Activated effector memory CD4-positive, alpha-beta T cell treated with Interleukin-2 at 50 U/mL for 16 hours (primary cell): ENCODE measurements around the gene COMT.
"Not testable (repeated sequence)": the region's sequence is repeated elsewhere in the genome, so short reads cannot be mapped to it uniquely, and the experiment has no call there.

Experiments used
- DNase-seq: peaks from one replicate; pipeline ENCODE4 v3.0.0-alpha.2; 2020

The COMT gene

DNA sequence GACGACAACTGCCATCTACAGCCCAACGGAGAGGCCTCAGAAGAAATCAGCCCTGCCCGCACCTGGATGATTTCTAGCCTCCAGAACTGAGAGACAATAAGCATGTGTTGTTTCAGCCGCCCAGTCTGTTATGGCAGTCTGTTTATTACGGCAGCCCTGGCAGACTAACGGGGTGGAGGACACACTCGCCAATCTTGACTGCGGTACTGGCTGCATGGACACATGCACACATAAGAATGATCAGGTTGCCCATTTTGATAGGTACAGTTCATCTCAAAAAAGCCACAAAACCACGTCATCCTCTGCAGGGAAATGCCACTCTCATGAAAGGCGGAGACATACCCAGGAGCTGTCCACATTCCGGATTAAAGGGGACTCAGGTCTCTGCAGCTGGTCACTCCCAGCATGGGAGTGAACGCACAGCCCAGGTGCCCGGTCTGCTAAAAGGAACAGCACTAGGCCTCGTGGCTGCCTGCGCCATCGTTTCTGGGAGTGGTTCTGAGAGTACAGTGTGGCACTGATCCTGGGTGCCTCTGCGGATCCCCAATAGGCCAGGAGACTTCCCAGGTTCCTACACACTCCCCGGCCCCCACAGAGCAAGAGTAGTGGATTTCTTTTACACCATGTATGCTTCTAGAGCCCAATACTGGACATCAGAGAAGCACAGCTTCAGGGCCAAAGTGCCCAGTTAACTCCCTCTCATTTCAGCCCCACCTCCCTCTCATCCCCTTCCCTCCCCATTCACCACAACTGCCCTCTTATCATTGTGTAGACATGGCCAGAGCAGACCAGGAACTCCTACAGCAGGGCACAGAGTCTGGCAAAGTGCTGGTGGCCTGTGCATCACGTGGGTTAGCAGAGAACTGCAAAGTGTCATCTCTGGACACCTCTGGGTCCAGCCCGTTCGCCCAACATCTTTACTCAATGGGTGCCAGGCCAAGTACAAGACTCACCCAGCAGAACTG lies 11.7 kb upstream of the COMT start:
- no peak for DNase-seq

DNA sequence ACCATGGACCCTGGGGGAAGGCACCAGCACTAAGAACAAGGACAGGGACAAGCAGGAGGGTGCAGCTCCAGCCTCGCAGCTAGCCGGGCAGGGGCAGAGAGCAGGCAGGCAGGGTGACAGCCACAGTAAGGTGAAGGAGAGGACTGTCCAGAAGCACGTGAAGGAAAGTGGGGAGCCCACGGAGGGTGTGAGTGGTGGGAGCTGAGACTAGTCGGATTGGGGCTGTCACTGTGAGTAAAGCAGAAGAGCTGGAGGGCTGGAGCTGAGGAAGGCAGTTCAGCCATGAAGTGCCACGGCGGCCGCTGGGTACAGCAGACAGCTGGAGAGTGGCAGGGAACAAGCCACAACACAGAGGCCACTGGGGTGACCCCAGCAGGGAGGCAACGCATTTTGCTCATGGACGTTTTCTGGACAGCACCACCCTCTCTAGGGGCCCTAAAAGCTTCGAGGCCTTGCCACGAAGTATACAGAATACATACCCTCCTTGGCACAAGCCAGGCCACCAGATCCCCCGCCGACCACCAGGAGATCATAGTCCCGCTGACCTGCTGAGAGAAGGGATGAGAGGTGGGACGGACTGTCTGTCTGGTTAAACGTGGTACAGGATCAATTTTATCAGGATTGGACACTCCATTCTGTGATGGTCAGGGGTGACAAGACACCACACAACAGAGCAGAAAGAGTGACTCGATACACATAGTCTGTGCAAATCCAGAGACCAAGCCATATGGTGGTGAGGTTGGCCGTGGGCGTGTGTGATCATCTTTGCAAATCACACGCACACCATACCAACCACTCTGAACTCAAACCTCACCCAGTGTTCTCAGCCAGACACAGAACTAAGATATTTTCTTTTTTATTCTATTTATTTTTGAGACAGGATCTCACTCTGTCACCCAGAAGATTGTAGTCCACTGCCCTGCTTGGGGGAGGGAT lies 10.8 kb upstream of the COMT start:
- no peak for DNase-seq

DNA sequence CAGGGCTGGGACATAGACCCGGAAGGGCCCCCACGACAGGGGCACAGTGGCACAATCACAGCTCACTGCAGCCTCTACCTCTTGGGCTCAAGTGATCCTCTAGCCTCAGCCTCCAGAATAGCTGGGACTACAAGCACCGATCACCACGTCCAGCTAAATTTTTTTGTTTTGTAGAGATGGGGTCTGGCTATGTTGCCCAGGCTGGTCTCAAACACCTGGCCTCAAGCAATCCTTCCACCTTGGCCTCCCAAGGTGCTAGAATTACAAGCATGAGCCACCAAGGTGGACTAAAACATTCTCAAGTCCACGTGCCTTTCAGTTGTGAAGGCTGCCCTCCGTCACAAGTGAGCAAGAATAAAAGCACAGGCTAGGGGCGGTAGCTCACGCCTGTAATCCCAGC lies 10.1 kb upstream of the COMT start:
- DNase-seq, result no peak

DNA sequence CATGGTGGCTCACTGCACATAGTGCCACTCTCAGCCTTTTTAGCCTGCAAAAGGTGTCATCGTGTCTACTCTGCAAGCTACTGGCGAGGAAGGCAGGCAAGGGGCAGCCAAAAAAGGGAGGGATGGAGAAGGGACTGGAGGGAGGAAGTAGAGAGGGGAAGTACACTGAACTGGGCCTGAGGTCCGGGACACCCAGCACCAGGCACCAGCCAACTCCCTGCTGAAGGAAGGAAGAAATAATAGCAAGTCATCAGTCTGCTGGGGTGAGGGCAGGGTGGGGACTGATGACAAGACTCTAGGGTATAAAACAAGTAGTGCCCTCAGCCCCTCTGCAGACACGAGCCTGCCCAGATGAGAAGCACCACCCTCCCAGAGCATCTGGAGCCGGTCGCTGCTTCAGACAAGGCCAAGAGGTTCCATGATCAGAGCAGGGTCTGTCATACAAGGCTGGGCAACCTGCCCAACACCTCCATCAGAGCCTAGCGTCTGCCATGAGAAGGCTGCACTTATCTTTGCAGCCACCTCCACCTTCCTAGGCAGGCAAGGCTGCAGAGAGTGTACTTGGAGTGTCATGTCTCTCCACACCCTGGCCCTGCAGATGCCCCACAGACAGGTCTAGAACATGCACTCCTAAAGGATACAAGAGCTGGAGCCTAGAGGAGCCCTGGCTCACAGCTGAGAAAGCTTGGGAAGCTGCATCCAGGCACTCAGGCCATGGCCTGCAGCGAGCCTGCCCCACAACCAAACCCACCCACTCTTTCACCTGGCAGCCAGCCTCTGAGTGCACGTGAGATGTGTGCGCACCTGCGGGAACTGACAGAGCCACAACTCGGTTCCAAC lies 9.0 kb upstream of the COMT start:
- no peak for DNase-seq

DNA sequence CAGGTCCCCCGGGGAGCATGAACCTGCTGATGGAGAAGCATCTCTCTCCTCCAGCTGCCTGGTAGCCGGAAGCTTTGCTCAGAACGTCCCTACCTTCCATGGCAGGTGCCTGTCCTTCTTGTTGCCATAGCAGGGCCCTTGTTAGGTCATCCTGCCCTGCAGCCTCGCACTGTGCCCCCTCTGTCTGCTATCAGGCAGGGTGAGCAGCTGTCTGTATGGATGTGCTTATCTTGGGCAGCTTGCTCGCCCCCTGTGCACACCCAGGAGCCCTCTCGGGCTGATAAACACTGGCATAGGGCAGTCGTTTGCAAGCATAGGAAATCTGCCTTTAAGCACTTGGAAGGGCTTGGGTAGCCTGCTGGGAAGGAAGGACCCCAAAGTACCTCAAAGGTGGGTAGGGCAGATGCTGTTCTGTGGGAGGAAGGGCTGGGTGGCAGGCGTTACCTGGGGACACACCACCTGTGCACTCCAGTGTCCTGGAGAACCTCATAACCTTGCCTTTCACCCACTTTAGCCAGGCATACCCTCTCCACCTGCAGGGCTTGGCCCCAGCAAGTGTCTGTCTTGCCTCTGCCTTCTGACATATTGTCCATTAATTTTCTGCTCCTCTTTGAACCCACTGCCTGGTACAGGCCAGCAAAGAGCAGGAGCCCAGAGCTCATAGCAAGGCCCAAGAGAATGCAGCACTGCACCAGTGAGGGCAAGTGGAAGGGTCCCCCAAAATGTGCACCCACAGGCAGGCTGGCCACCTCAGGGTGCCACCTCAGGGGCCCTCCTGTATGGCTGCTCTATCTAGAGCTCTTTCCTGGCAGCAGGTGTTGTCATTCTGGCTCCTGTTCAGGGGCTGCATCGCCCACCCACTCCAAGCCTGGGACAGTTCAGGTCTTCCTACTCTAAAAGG lies 8.0 kb upstream of the COMT start:
- DNase-seq, result no peak

DNA sequence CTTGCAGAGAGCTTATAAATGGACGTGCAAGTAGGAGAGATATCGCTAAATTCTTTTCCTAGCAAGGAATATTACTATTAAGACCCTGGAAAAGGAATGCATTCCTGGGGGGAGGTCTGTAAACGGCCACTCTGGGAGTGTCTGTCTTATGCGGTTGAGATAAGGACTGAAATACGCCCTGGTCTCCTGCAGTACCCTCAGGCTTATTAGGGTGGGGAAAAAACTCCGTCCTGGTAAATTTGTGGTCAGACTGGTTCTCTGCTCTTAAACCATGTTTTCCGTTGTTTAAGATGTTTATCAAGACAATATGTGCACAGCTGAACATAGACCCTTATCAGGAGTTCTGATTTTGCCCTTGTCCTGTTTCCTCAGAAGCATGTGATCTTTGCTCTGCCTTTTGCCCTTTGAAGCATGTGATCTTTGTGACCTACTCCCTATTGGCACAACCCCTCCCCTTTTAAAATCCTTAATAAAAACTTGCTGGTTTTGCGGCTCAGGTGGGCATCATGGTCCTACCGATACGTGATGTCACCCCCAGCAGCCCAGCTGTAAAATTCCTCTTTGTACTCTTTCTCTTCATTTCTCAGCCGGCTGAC lies 6.4 kb upstream of the COMT start:
- DNase-seq, result not testable (repeated sequence)

DNA sequence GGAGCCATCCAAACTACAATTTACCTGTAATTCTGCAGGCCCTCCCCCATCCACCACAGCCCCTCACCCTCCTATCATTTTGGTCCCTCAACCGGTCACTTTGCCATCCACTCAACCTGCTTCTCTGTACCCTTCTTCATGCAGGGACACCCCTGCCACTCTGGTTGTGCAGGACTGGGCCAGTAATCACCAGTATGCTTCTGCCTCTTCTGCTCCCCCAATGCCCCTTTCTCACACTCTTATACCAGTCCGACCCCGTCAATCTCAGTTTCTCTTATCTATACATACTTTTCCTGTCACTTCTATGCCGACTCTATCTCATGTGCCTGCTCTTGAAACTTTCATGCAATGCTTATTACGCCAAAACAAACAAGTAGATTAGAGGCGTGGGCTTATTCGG lies 5.1 kb upstream of the COMT start:
- DNase-seq, result no peak

DNA sequence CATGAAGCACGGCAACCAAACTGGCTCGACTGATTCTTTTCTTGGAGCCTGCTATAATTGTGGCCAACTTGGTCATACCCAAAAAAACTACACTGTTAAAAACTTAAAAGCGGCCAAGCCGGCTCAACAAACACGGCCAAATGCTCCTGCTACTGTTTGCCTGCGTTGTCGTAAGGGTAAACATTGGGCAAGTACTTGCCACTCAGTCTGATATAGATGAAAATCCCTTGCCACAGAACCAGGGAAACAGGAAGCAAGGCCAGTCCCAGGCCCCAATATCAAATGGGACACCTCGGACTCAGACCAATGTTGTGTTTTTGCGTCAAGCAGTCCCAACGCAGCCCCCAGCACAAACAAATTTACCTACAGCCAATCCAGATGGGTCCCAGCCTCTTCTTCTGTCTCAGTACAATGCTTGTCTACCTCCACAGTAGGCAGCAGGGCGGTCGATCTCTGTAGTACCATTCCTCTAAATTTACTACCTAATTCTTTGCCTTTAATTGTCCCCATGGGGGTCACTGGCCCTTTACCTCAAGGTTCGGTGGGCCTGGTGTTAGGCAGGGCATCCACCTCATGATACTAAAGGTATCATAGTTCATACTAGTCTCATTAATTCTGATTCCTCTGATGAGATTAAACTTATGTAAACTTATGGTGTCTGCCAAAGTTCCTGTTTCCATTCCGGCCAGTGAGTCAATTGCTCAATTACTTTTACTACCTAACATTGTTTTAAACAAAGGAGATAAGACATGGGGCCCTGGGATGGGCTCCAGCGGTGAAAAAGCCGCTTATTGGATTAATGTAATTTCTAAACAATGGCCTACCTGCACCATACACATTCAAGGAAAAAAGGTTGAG lies 3.7 kb upstream of the COMT start:
- DNase-seq, result no peak

DNA sequence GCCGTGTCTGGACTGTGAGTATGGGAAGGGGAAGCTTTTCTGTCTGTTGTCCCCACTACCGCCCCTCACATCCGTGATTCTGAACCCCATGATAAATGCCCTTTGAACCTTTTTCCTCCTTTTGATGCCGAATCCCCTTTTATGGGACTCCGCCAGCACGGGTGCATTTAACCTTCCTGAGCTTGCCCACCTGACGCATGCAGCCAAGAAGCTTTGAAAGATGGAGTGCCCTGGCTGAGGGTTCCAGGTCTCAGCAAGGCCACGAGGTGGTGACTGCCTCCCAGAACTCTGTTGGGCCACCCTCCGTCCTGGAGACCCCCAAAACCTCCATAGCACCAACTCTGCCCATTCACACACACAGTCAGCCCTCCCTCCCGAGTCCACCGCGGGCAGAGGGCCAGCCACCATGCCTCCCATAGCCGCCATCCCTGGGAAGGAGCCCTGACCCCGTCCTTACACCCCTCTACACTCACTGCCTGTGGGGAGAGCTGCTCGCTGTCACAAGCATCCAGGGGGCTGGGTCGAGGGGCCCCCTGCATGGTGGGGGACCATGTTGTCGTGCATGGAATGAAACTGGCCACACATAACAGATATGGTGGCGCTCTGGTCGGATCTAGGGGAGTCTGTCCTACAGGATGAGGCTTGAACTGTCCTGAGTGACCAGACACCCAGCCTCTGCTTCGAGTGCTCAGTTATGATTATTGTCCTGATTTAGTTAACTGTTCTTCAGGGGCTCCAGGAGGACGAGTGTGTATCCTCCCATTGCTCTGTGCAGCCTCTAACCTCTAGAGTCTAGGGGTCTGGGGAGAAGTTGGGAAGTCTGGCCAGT lies 822 bp upstream of the COMT start:
- DNase-seq, result no peak

DNA sequence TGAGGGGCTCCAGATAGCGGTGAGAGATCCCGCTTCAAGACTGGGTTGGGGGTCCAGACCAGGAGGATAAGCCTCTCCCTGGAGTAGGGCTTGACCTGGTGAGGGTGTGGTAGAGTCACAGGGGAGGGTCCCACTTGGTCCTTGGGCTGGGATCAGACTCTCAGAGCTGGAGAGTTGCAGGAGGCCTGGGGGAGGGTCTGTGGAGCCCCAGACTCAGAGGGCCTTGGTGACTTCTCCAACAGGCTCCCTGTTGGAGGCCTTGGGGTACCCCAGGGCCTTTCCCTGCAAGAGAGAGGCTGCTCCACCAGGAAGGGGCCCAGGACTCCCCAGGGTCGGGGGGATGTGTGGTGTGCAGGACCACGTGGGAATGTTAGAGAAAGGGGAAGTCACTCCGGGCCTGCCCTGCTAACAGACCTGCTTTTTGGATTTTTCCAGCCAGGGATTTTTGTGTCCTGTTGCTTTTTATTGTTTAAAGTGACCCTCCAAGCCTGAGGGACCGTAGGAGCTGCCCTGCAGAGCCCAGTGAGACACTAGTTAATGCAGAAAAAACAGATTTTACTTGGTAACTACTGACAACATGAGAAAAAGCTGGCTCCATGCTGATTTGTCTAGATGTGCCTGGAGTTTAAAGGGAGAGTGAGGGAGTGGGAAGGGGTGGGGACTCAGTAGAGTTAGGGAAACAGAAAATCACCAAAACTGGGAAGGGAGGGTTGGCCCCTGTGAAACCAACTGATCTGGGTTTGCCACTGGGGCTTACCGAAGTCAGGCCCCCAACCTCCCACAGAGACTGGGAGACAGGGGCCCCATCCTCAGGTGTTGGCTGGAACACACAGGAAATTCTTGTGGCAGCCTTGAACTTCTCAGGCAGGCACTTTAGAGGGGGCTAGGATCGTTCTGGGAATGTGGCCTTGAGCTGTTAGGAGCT lies 847 bp downstream of the COMT start:
- no peak for DNase-seq

DNA sequence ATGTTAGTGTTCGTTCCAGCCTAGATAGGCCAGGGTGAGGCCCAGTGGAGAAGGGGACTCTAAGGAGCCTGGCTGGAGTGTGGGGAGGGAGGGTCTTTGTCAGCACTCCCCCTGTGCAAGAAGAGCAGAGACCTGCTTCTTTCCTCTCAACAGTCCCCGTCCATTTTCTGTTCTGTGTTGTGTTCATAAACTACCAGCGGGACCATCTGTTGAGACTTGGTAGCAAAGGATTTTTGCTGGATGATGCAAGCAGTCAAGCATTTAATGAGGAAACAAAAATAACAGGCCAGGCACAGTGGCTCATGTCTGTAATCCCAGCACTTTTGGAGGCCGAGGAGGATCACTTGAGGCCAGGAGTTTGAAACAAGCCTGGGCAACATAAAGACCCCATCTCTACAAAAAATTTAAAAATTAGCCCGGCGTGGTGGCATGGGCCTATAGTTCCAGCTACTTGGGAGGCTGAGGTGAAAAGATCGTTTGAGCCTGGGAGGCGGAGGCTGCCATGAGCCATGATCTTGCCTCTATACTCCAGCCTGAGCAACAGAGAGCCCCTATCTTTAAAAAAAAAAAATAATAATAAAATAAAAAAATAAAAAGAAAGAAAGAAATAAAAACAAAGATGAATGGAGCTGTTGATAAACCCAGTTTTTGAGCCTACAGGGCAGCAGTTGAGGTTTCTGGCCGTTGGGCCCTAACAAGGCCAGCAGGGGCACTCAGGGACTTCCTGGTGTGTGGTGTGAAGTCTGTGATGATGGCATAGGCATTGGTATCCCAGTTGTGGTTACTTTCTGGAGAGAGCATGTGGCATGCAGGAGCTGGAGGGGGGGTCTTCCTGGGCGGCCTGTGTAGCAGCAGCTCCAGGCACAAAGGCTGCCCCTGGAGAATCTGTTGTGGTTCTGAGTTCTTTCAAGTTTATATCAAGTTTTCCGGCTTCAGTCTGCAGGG lies 1.8 kb downstream of the COMT start:
- no peak for DNase-seq

DNA sequence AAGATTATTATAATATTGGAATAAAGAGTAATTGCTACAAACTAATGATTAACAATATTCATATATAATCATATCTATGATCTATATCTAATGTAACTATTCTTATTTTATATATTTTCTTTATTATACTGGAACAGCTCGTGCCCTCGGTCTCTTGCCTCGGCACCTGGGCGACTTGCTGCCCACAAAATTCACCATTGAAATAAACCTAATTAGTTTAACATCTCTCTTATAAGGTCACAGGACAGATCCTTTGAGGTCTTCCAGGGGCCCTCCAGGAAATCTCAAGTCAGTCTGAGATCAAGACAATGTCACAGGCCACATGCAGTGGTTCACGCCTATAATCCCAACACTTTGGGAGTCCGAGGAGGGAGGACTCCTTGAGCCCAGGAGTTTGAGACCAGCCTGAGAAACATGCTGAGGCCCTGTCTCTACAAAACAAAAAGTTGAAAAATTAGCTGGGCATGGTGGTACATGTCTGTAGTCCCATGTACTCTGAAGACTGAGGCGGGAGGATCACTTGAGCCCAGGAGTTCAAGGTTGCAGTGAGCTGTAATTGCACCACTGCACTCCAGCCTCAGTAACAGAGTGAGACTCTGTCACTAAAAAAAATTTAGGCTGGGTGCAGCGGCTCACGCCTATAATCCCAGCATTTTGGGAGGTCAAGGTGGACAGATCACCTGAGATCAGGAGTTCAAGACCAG lies 6.6 kb downstream of the COMT start:
- DNase-seq, result no peak

DNA sequence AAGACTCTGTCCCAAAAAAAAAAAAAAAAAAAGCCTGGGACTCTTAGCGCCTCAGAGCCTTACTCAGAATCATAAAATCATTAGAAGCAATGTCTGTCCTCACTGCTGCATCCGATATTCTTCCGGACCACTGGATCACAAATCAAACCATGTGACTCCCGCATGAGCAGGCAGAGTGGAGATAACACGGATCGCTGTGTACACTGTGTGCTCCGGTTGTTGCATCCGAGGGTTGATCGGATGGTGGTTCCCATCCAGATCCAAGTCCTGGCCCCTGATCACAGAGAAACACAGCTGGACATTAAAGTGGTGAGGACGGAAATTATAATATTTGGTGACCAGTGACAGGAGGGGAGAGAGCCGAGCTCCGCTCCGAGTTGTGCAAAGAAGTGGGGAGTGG lies 9.8 kb downstream of the COMT start:
- DNase-seq, result no peak

DNA sequence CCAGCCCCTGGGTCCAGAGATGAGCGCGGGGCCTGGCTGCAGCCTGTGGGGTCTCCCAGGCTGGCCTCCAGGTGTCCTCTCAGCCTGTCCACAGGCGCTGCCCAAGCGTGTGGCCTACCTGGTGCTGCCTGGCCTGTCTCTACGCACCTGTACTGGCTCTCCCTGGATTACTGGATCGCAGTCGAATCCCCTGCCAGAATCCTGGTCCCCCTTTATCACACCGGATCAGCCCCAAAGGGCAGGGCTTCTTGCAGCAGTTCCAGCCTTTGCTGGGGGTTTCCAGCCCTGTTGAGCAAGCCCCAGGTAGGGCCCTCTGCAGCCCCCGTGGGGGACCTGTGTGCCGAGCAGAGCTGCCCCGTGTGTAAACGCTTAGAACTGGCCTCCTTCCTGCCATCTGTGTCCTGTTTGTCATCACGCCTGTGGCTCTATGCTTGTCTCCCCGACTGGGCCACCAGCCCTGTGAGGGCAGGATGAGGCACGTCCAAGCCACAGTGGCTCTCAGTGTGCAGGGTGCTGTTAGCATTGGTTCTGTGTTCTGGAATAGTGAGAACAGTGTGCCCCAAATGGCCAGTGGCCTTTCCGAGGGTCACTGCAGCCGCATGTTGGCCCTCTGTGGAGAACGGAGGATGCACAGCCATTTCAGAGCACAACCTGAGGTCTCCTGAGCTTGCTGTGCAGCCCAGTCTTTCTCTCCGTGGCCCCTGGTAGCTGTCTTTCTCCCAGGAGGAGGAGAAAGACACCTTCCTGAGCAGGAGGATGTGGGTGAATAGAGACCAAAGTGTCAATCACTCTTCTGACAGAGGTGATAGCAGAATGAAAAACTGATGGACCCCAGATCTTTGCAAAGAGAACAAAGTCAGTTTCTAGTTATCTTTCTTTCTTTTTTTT lies 13.9 kb downstream of the COMT start:
- no peak for DNase-seq

DNA sequence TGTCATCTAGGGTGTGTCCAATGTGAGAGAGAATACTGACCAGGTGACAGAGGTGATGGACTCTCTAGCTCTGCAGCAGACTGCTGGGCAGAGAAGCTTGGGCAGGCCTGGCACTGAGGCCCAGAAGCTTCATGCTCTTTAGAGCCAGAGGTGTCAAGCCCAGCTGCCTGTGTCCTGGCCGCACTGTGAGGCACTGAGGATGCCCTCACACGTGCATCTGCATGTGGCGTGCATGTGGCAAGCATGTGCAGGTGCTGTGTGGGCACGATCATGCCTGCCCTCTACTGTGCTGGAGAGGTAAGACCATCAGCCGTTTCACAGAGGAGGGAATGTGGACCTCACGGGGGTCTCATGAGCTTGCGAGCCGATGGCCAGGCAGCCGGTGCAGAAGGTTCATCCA lies 15.9 kb downstream of the COMT start:
- no peak for DNase-seq
